Measurements from ENCODE around the gene PRLR.

The PRLR gene

GRCh38 chr5:35158622-35159369, 71.5 kb downstream of the PRLR start:
- no peak for DNase-seq

DNA sequence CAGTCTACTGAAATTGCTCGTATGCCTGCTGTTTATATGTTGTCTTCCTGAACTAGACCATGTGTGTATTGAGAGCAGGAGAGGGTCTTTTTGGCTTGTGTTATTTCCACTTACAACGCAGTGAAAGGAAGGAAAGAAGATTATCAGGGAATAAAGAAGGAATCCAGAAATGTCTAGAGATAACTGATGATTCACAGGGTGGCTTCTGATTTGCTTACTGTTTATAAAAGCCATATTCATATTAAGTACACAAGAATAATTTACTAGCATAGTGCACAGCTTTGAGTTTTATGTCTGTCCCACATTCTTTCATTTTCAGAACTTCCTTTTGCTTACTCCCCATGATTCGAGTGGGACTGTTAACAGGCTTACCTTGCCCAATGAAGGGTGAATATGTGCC, 72.1 kb downstream of the PRLR start:
- no peak for DNase-seq

DNA sequence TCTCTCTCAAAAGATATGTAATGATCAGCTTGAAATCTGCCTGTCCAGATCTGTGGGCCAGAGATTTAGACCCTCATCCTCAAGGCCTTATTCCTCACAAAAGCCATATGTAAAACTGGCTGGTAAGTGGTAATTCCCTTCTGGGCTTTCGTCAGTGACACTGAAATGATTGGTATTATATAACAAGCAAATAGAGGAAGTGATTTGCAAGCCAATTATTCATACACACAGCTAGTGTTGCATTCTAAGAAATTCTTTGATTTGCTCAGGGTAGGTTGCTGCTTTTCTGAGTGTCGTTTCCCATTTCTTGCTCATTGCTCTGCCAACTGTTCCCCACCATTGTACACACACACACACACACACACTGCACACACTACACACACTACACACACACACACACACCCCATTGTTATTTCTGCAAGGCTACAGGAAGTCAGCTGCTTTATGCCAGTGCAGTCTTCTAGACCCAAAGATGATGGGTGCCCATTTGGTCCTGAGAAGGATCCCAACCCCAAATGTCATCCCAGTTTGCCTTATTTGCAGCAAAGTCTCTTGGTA, 76.8 kb downstream of the PRLR start:
- no peak for DNase-seq

GRCh38 chr5:35152733-35153132, 77.6 kb downstream of the PRLR start:
- DNase-seq = no peak

GRCh38 chr5:35151146-35151920, 79.0 kb downstream of the PRLR start:
- DNase-seq = peak in 1 of 2 donors; percentile 38

- DNase-seq = no peak
These were observed 81.2 kb downstream of the PRLR start for GRCh38 chr5:35149041-35149440.

DNA sequence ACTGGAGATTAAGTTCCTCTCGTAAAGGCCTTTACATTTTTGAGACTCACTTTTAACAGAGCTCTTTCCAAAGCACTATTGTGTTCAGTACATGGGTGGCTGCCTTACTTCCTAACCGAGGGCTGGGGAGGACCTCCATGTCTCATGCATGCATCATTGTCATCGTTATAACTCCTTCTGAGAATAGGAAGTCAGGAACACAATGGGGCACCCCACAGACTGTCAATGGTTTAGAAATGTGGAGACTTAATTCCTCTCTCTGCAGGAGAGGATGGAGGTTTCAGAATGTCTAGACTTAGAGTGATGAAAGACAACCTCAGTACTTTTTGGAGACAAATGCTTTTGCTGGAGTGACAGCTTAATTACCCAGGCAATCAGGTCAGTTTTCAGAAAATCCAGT, 83.9 kb downstream of the PRLR start:
- DNase-seq = no peak

DNA sequence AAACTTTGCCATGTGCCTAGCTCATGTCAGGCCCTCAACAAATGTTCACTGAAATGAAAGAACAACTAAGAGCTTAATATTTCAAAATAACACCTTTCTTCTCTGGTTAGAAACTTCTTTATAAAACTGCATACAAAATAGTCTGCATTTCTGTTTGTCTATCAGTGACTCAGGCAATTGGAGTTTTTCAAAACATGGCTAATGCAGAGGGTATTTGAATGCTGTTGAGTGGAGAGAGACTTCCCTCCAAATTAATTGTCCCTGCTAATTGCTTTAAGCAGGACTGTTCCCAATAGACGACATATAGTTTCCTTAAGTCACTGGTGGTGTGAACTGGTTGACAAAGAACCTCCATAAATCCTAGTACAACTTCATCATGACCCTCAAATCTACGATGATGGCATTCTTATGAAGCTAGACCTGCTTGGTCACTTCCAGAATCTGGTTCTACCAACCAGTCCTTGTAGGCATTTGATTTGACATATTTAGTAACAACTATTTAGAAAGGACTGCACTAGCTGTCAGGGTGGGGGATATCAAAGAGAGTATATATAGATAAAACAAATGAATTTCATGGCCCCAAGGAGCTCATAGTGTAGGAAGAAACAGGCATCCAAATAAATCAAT, 84.5 kb downstream of the PRLR start:
- DNase-seq = no peak

- DNase-seq = no peak
These were observed 85.3 kb downstream of the PRLR start for GRCh38 chr5:35145012-35145411.

GRCh38 chr5:35143841-35144240, 86.4 kb downstream of the PRLR start:
- DNase-seq = no peak

DNA sequence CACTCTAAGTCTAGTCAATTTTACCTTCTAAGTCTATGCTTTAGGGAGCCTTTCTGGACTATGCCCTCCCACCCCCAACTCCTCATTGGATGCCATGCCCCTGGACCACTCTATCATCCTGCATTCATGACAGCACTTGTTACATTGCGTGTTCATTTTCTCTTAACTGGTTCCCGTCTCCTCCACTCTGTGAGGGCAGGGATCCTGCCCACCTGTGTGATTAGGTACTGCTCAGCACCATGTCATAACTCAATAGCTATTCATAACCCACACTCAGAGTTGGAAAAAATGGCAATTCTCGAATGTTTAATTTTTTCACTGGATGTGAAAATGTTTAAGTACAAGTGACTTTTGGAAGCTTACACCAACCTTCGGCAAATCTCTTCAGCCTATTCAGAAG, 88.5 kb downstream of the PRLR start:
- no peak for DNase-seq

DNA sequence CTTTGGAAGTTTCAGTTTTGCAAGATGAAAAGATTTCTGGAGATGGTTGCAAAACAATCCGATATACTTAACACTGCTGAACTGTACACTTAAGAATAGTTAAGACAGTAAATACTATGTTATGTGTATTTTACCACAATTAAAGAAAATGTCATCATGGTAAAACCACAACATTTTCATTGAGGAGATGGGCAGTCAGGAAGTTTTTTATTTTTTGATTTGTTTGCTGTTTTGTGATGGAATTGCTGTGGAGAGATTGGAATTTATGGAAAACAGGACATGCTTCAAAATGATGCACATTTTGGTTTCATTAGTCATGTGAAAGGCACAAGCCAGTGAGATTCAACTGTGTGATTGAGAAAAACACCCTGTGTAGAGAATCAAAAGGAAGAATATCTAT, 92.1 kb downstream of the PRLR start:
- DNase-seq = no peak

DNA sequence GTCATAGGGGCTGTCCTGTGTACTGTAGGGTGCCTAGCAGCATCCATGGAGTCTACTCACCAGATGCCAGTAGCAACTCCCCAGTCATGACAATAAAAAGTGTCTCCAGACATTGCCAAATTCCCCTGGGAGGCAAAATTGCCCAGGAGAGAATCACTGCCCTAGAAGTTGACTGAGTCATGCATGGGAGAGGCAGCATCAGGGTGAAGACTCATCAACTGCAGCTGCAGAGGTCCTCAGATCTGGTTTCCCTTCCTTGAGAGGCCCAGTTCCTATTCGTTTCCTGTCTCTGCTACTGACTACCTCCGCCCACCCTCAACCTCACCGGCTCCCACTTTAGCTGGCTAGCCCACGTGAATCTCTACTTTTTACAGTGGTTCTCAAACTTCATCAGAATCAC, 93.9 kb downstream of the PRLR start:
- DNase-seq = no peak

DNA sequence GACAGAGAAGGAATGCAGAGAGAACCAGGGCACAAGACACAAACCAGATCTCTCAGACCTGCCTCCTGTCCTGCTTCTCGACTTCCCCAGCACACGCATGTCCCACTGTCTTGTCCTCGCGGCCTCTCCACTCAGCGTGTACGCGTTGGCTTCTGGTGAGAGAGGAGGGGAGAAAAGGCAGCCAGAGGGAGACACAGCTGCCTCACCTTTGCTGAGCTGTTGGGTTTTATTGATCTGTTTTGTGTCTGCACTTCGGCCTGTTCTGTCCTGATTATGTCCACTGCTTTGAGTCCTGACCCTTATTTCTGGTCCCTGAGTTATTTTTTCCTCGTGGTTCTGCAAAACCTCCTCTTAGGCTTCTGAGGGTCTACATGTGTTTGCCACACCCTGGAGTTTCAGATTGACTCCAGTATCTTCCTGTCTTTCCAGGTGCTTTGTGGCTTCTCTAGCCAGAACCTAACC, 95.0 kb downstream of the PRLR start:
- no peak for DNase-seq

DNA sequence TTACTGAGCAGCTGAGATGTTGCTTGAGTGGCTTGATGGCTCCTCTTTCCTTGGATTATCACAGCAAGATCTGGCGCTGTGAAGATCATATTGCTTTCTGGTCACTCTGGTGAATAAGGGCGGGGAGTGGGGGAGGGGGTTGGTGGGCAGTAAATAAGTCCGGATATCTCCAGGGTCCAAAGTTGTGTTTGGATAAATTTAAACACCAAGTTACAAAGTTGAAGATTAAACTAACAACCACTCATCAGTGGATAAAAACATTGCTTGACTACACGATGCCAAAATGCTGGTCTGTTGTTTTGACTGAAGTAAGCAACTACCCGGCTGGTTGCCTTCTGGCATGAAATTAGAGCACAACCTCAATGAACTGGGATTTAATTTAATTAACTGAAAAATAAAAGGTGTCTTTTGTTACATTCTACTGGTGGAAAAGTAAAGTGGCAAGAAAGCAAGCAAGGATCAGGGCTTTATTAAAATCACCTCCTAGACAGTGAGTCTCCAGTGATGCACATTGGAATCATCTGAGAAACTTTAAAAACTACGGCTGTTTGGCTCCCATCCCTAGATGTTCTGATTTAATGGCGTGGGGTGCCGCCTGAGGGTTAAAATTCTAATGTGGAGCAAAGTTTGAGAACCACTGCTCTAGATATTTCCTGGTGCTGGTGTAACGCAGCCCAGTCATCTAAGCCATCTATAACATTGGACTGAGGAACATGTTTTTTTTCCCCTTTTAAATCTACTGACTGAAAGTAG, 95.8 kb downstream of the PRLR start:
- DNase-seq = no peak

GRCh38 chr5:35133186-35133585, 97.1 kb downstream of the PRLR start:
- no peak for DNase-seq

DNA sequence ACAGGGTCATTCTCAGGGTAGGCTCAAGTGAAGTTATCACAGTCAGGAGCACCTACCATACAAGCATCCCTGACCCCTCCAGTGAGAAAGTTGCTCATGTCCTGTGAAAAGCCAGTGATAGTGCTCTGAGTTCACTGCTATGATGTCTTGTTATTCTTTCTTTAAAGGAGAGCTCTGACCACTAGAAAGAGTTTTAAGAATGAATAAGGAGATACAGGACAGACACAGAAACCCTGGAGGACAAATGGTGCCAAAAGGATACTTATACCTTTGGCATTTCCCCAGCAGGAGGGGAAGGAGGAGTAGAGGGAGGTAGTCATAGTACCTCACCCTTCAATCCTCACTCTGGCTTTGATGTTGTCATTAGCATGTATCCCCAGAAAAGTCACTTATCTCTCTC, 98.6 kb downstream of the PRLR start:
- DNase-seq = no peak

- DNase-seq = no peak
These were observed 100.3 kb downstream of the PRLR start for GRCh38 chr5:35129921-35130485.

DNA sequence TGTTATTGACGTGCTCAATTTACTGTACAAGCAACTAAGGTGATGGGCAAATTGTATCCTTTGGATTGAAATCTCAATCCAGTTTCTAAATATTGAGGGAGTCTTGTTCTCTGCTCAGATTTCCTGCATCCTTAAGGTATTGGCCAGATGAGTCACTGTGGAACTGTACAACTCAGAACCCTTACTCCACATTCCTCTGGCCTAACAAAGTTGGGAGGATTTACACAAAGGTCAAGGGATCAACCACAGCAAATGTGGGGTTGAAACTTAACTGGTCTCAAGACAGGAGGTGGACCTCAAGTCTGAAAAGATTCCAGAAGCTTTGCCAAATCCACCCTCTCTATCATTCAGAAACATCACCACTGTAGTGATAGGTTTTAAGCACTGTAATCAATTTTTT, 101.0 kb downstream of the PRLR start:
- no peak for DNase-seq

DNA sequence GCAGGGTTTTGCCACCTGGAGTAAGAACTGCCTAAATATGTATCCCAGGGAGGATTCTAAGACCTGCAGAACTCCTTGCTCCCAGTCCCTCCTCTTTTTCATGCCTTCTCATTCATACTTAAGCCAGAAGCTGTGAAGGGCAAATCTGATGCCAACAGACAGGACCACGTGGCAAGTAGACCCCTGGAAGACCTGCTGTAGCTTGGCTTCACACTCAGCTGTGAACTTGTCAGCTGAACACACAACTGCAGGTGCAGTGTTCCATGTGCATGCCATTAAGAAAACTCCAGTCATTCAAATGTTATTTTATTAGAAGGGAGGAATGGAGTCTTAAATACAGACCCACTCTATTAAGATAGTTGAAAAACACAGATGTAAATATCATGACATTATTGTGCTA, 103.3 kb downstream of the PRLR start:
- DNase-seq = no peak

GRCh38 chr5:35125746-35126145, 104.5 kb downstream of the PRLR start:
- no peak for DNase-seq

DNA sequence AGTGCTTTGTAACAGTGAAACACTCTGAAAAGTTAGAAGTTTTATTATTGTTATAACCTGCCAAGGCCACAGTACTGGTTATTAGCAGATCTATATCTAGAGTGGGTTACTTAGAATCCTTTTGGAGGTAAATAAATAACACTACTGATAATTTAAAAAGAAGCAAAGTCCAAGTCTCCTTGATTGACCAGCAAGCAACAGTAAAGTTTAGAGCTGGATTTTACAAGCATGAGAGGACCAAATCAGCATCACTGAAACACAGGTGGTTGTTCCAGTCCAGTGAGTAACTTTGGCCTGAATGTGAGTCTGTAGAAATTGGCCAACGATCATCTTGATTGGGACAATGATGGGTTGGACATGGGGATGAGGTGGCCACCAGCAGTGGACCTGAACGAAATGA, 105.4 kb downstream of the PRLR start:
- DNase-seq = no peak

- no peak for DNase-seq
These were observed 107.5 kb downstream of the PRLR start for GRCh38 chr5:35122819-35123218.
